RCC 7860 (cell line): ENCODE results near the gene TRAF5.
A peak's percentile ranks its signal among the peaks of the same experiment; 100 is the strongest.
"Not testable (repeated sequence)": the region's sequence is repeated elsewhere in the genome, so short reads cannot be mapped to it uniquely, and the experiment has no call there.

ENCODE experiments used
- DNase-seq: peaks from one replicate; pipeline ENCODE4 v3.0.0-alpha.2; 2015; ENCODE audit warnings: low spot score
- FAIRE-seq: peaks from 2 replicates; lab custom pipeline; 2012; peaks lifted over from hg19 to GRCh38; lab: Jason Lieb, UNC

Gene TRAF5

GRCh38 chr1:211376807-211377470 lies 50.3 kb downstream of the TRAF5 start:
- FAIRE-seq, result no peak
- DNase-seq, result no peak

GRCh38 chr1:211377539-211378450 lies 51.2 kb downstream of the TRAF5 start:
- FAIRE-seq (no peak), DNase-seq (no peak)

- FAIRE-seq, result peak; percentile 84
Measured at GRCh38 chr1:211378844-211379243, 52.2 kb downstream of the TRAF5 start.

GRCh38 chr1:211379446-211379845 lies 52.8 kb downstream of the TRAF5 start:
- FAIRE-seq (no peak), DNase-seq (no peak)

More at GRCh38 chr1:211378844-211379243, 52.2 kb downstream of the TRAF5 start:
- DNase-seq, result peak; percentile 62

GRCh38 chr1:211381481-211382181 lies 55.0 kb downstream of the TRAF5 start:
- DNase-seq, result no peak
- FAIRE-seq, result no peak

GRCh38 chr1:211382182-211382713 lies 55.6 kb downstream of the TRAF5 start:
- no peak for DNase-seq
- FAIRE-seq, result no peak

GRCh38 chr1:211382714-211383480 lies 56.3 kb downstream of the TRAF5 start:
- FAIRE-seq (peak; percentile 26), DNase-seq (peak; percentile 79)

GRCh38 chr1:211384524-211384923 lies 57.9 kb downstream of the TRAF5 start:
- FAIRE-seq (no peak), DNase-seq (no peak)

- no peak for FAIRE-seq
- DNase-seq, result no peak
Measured at GRCh38 chr1:211386921-211387320, 60.3 kb downstream of the TRAF5 start.

- FAIRE-seq, DNase-seq: not testable (repeated sequence)
Measured at GRCh38 chr1:211390829-211391228, 64.2 kb downstream of the TRAF5 start.

GRCh38 chr1:211393203-211393602 lies 66.6 kb downstream of the TRAF5 start:
- FAIRE-seq (no peak), DNase-seq (no peak)

- not testable (repeated sequence) for FAIRE-seq, DNase-seq
Measured at GRCh38 chr1:211398266-211398930, 71.8 kb downstream of the TRAF5 start.

- DNase-seq, FAIRE-seq: not testable (repeated sequence)
Measured at GRCh38 chr1:211399851-211400393, 73.3 kb downstream of the TRAF5 start.

GRCh38 chr1:211401751-211402150 lies 75.1 kb downstream of the TRAF5 start:
- not testable (repeated sequence) for DNase-seq, FAIRE-seq

GRCh38 chr1:211406086-211406485 lies 79.5 kb downstream of the TRAF5 start:
- FAIRE-seq, DNase-seq: not testable (repeated sequence)

- not testable (repeated sequence) for DNase-seq, FAIRE-seq
Measured at GRCh38 chr1:211407749-211408148, 81.1 kb downstream of the TRAF5 start.

- no peak for DNase-seq
- FAIRE-seq, result no peak
Measured at GRCh38 chr1:211411639-211412038, 85.0 kb downstream of the TRAF5 start.

- no peak for DNase-seq
- no peak for FAIRE-seq
Measured at GRCh38 chr1:211415700-211416099, 89.1 kb downstream of the TRAF5 start.

- not testable (repeated sequence) for FAIRE-seq, DNase-seq
Measured at GRCh38 chr1:211416246-211416627, 89.6 kb downstream of the TRAF5 start.
